SHP77 treated with DMSO at 0.1 percent for 48 hours (cell line): ENCODE data around the gene CAPRIN1.
"Not testable (repeated sequence)": the region's sequence is repeated elsewhere in the genome, so short reads cannot be mapped to it uniquely, and the experiment has no call there.

ENCODE experiments used
- DNase-seq: peaks from one replicate; lab custom pipeline; 2025; lab: John Stamatoyannopoulos, UW

Gene CAPRIN1

DNA sequence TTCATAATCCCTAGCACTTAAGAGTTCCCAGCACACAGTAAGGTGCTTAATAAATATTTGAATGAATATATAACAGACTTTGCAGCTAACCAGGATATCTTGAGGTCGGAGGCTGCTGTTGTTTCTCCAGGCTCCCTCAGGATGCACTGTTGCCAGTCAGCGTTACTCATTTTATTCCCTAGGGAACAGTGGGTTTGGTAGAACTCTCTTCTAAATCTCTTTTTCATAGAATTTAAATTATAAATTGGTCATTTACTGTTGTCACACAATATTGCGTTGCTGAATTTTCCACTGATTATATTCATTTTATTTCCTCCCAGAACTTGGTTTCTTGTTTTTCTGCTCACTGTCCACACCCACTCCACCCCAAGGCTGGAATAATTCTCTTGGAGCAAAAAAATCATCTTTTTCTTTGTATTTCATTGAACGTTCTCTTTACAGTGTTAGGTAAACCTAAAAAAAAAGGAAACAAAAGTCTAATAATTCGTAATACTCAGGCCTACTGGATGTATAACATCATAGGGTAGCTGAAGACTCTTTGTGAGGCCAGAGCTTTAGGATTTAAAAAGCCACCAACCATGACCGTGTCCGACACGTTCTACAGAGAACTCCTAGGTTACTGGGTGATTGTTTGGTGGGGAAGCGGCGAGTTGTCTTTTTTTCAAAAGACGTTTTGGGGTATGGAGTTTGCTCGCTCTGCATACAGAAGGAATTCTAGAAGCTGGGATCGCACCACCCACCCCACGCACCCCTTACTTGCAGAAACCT, 766 bp upstream of the CAPRIN1 start:
- peak; percentile 67 for DNase-seq

DNA sequence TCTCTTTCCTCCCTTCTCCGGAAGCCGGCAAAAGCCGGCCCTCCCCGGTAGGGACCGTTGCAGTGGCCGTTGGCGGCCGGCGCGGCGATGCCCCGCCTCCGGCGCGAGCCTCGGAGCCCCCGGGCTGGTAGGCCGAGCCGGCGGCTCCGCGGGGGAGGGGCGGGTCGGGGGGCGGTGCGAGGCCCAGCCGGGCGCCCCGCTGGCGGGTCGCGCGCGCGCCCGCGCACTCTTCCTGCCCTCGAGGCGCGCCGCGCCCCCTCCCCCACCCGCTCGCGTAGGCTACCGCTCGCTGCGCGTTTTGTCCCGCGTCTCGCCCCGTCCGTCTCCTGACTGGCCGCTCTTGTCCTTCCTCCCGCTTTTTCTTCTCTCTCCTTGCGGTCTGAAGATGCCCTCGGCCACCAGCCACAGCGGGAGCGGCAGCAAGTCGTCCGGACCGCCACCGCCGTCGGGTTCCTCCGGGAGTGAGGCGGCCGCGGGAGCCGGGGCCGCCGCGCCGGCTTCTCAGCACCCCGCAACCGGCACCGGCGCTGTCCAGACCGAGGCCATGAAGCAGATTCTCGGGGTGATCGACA, 591 bp downstream of the CAPRIN1 start:
- DNase-seq = peak; percentile 54

DNA sequence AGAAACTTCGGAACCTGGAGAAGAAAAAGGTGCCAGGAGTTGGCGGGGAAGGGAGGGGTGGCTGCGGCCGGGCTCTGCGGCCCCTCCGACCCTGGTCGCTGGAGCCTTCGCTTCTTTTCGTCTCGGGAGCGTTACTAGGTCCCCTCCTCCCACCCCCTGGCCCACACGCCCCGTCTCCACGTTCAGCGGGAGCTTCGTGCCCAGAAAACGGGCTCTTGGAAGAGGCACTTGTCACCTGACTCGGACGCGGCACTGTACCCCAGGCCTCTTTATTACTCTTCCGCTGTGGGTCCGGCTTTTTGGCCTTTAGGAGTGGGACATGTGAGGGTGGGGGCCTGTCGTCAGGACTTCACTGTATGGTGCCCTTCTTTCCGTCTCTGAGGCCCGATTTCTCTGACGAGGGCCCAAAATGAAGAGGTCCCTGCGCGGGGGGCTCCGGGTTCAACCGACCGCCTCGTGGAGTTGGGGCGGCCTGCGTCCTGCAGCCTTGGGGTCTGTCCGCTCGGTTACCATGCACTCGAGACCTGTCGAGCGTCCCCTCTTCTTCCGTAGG, 1.2 kb downstream of the CAPRIN1 start:
- DNase-seq = no peak

DNA sequence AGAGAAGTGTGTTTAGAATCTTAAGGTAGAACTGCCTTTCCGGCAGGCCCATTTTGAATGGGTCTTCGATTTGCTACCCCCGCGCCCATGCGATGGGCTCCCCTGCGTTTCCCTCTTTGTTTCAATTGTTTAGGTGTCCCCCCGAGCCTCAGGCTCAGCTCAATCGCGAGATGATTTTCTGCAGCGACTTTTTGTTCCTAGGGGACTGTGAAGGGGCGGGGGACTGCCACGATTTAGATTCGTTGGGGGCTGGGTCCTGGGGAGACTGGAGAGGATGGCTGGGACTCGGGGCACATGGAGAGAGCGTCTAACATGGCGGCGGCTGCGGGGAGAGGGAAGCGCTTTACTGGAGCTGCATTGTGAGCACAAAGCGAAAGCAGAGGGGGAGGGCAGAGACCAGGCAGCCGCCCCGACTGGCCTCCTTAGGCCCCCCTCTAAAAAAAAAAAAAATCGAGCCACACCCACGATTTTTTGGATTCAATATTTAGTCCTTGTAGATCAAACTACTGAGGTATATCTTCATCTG, 1.7 kb downstream of the CAPRIN1 start:
- no peak for DNase-seq

DNA sequence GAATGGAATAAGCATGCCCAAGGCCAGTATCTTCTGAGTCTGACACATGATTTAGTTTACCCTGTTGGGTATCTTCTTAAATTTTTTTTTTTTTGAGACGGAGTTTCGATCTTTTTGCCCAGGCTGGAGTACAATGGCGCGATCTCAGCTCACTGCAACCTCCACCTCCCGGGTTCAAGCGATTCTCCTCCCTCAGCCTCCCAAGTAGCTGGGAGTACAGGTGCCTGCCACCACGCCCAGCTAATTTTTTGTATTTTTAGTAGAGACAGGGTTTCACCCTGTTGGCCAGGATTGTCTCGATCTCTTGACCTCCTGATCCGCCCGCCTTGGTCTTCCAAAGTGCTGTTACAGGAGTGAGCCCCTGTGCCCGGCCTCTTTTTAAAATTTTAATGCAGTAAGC, 2.8 kb downstream of the CAPRIN1 start:
- not testable (repeated sequence) for DNase-seq

DNA sequence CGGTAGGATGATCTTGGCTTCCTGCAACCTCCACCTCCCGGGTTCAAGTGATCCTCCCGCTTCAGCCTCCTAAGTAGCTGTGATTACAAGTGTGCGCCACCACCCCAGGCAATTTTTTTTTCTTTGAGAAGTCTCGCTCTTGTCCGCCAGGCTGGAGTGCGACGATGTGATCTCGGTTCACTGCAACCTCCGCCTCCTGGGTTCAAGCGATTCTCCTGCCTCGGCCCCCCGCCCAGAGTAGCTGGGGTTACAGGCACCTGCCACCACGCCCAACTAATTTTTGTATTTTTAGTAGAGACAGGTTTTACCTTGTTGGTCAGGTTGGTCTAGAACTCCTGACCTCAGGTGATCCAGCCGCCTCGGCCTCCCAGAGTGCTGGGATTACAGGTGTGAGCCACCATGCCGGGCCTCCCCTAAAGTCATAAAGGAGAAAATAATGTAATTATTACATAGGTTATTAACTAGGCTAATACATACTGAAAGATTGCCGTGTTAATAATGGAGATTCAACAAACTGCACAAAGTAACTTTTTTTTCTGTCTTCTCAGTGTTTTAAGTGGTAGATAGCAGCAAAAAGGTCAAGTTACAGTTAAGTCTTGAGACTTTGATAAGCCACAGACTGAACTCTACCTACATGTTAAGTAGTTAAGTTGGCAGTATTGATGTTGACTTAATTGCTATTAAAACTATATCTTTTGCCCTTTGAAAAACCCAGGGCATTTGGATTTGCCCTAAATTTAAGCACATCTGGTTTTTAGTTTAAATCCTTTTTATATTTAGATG, 3.9 kb downstream of the CAPRIN1 start:
- no peak for DNase-seq

DNA sequence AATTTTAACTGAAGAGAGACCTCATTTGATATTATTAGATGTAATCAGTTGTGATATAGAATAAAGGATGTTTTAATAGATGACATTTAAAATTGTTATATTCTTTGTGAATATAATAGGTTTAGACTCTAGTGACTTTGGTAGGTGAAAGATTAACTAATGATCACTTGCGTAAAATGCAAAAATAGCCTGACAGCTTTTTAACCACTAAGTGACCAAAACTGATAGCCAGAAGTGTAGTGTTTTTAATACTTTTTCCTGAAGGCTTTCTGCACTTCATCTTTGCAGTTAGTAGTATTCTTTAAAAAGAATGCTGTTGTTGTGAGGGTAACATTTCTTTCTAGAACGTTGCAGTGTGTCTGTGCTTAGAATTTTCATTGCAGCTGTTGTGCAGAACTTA, 5.1 kb downstream of the CAPRIN1 start:
- no peak for DNase-seq

DNA sequence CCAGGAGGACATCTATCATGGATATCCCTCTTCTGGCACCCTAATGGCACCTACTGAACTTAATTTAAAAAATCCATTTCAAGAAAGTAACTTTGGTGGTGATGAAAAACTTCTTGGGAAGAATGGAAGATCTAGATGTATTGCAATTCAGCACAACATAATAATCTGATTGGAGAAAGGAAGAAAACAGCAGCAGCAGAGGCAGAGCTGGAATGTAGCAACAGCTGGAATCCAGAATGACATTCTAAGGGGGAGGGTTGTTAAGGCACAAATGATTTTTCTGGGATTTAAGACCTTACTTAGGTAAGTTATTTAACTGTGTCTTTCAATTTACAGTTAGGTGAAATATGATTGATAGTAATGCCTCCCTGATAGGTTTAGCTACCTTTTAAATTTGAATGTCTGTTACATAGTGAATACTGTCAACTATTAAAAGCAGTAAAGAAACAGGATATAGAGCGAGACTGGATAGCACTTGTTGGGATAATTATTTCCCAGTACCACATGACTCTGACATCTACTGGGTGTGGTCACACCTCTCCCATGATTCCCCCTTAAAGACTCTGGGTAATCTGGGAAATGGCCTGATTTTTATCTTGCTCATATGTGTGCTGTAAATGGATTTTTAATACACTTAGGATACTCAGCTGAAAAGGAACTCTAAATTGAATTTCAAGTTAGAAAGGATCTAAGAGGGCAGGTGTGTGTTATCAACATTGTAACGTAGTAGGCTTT, 11.7 kb downstream of the CAPRIN1 start:
- no peak for DNase-seq

DNA sequence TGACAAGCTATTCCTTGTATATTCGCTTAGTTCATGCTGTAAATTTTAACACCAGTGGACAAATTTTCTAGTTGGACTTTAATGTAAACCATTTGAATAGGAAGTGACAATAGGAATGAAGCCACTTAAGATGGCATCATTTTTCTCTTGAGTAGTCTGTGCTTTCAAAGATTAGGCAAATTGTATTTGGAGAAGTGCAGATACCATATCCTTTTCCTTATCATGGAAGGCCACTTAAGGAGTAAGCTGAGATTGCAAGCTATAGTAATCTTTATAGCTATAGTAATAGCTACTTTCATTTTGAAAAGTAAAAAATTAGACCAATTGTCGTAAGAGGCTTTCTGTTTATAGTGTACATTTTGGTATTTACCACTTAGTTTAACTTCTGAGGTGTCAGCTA, 12.8 kb downstream of the CAPRIN1 start:
- DNase-seq = no peak

DNA sequence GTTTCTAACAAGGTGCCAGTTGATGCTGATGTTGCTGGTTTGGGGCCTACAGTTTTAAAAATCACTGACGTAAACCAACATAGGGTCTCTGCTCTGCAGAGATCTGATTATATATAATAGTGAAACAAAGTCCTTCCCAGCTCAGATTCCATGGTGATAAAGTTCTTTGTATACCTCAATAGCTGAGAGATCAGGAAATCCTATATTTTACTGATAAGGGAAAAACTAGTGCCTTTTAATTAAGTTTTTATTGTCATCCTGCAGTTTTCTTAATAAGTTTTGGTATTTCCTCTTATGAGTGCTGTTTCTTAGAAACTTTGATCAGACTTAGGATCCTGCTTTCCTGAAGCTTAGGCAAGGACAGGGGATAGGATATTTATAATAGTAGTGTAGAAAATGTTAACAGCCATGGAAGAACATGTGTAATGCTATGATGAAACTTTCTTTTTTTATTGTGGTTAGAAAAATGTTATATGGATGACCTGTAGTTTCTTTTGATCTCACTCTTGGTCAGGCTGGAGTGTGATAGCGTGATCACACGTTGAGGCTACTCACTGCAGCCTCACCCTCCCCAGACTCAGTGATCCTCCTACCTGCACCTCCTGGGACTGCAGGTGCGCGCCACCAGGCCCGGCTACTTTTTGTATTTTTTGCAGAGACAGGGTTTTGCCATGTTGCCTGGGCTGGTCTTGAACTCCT, 14.1 kb downstream of the CAPRIN1 start:
- no peak for DNase-seq

DNA sequence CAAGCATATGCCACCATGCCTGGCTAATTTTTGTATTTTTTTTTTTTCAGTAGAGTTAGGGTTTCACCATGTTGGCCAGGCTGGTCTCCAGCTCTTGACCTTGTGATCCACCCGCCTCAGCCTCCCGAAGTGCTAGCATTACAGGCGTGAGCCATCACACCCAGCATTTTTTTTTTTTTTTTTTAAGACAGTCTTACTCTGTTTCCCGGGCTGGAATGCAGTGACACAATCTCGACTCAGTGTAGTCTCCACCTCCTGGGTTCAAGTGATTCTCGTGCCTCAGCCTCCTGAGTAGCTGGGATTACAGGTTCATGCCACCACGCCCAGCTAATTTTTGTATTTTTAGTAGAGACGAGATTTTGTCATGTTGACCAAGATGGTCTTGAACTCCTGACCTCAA, 15.2 kb downstream of the CAPRIN1 start:
- DNase-seq = not testable (repeated sequence)

DNA sequence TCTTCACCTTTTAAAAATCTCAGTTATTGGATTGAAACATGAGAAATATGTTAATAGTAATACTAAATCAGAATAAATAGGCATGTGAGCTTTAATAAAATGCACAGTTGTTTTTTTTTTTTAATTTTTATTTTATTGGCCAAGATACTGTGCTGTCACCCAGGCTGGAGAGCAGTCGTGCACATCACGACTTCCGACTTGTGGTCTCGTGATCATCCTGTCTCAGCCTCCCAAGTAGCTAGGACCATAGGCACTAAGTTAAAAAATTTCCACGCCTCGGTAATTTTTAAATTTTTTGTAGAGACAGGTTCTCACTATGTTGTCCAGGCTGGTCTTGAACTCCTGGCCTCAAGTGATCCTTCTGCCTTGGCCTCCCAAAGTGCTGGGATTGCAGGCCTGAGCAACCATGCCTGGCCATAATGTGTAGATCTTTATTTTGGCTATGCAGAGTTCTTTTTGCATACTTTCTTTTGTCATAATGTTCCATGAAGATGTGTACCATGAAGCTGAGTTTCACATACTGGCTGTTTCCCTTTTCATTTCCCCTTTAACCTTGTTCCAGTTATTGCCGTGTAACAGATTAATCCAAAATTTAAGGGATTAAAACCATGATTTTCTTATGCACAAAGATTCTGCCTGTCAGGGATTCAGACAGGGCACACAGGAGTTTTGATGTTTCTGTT, 16.0 kb downstream of the CAPRIN1 start:
- no peak for DNase-seq

DNA sequence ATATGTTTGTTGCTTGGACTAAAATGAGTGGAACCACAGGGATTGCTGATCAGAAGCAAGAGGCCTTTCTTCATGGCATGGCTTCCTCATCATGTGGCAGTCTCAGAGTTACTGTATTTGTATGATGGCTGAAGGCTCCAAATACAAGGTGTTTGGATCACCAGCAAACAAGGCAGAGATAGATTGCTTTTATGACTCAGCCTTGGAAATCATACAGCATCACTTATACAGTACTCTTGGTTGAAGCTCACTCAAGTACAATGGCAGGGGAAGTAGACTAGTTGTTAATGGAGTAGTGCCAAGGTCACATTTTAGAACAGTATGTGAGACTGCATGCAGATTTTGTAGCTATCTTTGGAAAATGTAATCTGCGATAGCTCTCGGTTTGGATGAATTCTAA, 16.6 kb downstream of the CAPRIN1 start:
- no peak for DNase-seq

DNA sequence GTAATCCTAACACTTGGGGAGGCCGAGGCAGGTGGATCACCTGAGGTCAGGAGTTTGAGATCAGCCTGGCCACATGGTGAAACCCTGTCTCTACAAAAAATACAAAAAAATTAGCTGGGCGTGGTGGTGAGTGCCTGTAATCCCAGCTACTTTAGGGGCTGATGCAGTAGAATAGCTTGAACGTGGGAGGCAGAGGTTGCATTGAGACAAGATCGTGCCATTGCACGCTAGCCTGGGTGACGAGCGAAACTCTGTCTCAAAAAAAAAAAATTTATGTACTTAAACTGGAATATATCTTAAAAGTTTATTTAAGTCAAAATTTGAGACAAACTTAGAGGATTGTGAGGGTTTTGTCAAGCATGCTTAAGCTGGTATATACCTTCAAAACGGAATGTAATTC, 19.8 kb downstream of the CAPRIN1 start:
- DNase-seq = not testable (repeated sequence)

DNA sequence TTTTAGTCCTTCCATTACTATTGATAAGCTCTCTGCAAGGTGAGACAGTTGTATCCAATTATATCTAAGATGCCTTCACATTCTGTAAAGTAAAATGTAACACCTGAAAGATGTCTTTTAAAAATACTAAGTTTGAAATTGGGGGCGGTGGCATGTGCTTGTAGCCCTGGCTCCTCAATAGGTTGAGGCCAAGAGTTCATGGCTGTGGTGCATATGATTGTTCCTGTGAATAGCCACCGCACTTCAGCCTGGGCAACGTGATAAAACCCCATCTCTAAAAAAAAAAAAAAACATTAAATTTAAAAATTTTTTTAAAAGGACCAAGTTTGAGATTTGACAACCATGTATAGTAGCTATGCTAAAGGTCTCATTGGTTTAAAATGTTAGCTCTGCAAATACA, 20.5 kb downstream of the CAPRIN1 start:
- no peak for DNase-seq

DNA sequence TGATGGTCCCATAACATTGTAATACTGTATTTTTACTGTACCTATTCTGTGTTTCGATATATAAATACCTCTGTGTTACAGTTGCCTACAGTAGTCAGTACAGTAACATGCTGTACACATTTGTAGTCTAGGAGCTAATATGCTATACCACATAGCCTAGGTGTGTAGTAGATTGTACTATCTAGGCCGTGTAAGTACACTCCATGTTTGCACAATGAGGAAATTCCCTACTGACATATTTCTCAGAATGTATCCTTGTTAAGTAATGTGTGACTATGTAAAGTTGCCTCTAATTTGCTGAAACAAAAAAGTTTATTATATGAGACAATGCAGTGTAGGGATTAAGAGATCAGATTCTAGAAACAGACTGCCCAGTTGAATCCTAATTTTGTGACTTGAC, 21.3 kb downstream of the CAPRIN1 start:
- no peak for DNase-seq

DNA sequence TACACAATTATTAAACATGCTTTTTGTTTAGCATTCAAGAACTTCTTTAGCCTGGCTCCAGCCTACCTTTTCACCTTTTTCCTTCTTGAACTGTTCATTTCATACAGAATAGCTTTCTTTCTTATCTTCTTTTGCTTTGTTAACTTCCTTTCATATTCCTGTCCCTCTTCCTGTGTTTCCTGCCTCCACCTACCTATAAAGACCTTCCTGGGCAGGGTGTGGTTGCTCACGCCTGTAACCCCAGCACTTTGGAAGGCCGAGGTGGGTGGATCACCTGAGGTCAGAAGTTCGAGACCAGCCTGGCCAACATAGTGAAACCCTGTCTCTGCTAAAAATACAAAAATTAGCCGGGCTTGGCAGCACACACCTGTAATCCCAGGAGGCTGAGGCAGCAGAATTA, 22.9 kb downstream of the CAPRIN1 start:
- no peak for DNase-seq

DNA sequence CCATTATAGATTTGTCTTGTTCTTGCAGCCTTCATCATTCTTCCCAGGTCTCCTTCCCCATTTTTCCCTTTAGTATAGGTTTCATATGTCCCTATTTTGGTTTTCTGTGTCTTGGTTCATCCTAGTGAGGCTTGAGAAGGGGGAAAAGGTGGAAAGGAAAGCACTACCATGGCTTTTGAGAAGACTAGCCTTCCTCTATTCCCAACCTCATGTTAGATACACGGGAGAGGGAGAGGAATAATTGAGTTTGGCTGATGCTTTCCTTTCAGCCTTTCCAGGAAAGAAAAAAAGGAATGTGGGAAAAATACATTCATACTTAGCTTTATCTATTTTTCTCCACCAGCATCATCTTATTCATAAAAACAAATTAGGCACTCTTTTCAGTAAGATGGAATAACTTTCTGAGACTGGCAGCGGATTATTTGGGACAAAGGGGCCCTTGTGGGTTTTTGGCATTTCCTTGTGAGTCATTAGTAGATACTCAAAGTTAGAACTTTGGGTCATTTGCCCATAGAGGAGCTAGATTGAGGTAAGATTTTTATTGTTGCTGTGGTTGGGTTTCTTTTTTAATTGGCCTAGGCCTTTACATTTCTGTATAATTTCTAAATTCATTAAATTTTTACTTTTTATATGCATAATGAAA, 23.8 kb downstream of the CAPRIN1 start:
- no peak for DNase-seq

DNA sequence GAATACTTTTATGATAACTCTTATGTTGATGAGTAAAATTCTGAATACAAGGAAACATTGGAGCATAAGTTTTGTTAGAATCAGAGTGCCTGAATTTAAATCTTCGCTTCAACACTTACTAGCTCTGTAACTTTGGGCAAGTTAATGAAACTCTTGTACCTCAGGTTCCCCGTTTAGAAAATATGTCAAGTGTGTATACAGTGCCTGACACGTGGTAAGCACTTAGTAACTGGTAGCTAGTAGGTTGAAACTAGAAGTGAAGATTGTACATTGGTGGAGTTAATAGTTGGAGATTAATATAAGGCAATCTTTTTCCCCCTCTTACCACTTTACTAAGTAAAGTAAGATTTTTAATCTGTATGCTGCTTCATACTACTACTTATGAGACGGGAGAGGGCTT, 29.1 kb downstream of the CAPRIN1 start:
- no peak for DNase-seq

DNA sequence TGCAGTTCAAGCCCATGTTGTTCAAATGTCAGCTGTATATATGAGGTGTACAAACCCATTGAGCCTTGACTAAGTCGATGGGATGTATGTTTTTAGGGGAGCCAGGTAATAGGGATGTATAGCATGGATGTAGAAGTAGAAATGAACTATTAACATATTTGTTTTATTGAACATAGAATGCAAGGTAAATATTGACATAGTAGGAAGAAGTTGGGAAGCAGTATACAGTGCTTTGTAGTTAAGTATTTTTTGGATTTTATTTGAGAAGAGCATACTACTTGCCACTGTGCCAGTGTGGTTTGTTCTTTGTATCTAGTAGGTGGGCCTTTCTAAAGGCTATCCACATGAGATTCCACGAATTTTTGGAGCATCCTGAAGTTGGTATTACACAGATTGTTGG, 33.1 kb downstream of the CAPRIN1 start:
- no peak for DNase-seq
